HepG2 (cell line): Measurements from ENCODE around the gene SLC22A4. TPM values are rescaled to one million over a fixed set of nuclear protein-coding genes. Genes with fewer than 3 reads are reported as not detected.

Experiments used
- ATAC-seq: fragments of 200-7000 bp; cut with Tn5 transposase; 3 replicates; pipeline ENCODE4 v1.9.1; 2020; ENCODE audit warnings: mild to moderate bottlenecking, moderate library complexity
- BruUV-seq: library from RNA; stranded (reverse); fragments of 400-500 nt; replicated peaks from 2 replicates; lab custom pipeline; 2021; lab: Mats Ljungman, UMichigan
- CTCF ChIA-PET: fragments of 300-600 bp; formaldehyde crosslinking; extraction: SDS; loops from one replicate; lab custom pipeline; 2021; ENCODE audit warnings: low total read pairs, inconsistent platforms, low intra/inter-chr PET ratio; lab: Yijun Ruan, JAX
- POLR2A ChIA-PET: fragments of 350-600 bp; sonication (Branson Sonifier 250); formaldehyde crosslinking; loops from one replicate; lab custom pipeline; 2020; ENCODE audit warnings: antibody characterized with exemption, inconsistent platforms; lab: Yijun Ruan, JAX
- DNase-seq: peaks from one replicate; pipeline ENCODE4 v3.0.0-alpha.2; 2015; ENCODE audit warnings: low spot score
- FAIRE-seq: peaks from 3 replicates; lab custom pipeline; 2011; peaks lifted over from hg19 to GRCh38; lab: Jason Lieb, UNC
- H2AFZ ChIP-seq: one replicate; pipeline ENCODE4 v1.6.1; 2011; ENCODE audit warnings: low read length, inconsistent platforms
- H3K27ac ChIP-seq: fragments of 300-600 bp; 3 replicates; pipeline ENCODE4 v1.8.0; 2011; ENCODE audit warnings: mixed run types, mild to moderate bottlenecking, mixed read lengths, low read length, inconsistent platforms; ENCODE audit not compliant: insufficient read depth; ENCODE audit errors: extremely low read length
- H3K27me3 ChIP-seq, 2 experiments: fragments of 200-600 bp in 1 of 2; 2 replicates in 1 of 2; 3 replicates in 1 of 2; pipeline versions ENCODE4 v1.6.0 to v1.8.0; 2011; ENCODE audit warnings: low read length in 2 of 2, mild to moderate bottlenecking in 2 of 2, moderate library complexity in 2 of 2, inconsistent platforms in 1 of 2; ENCODE audit not compliant: insufficient read depth in 2 of 2, control insufficient read depth in 1 of 2
- H3K36me3 ChIP-seq, 2 experiments: fragments of 200-600 bp in 1 of 2; replicated peaks in 1 of 2; 2 replicates in 1 of 2; 3 replicates in 1 of 2; pipeline versions ENCODE4 v1.5.1 to v1.8.0; 2011; ENCODE audit warnings: low read length in 2 of 2, inconsistent platforms in 1 of 2; ENCODE audit not compliant: insufficient read depth in 2 of 2, control insufficient read depth in 1 of 2
- H3K4me1 ChIP-seq: 2 replicates; pipeline ENCODE4 v1.5.1; 2012; ENCODE audit warnings: low read length, inconsistent platforms; ENCODE audit not compliant: insufficient read depth
- H3K4me2 ChIP-seq: 2 replicates; pipeline ENCODE4 v1.6.0; 2011; ENCODE audit warnings: low read depth, low read length, inconsistent platforms
- H3K4me3 ChIP-seq, 3 experiments: fragments of 200-600 bp in 1 of 3; sonication (generic), shearing (Covaris generic) in 1 of 3; replicated peaks in 1 of 3; 2 replicates each; pipeline ENCODE4 v1.5.1; 2011 to 2016; ENCODE audit warnings: low read length in 3 of 3, inconsistent platforms in 2 of 3, low read depth in 2 of 3, mild to moderate bottlenecking in 2 of 3, control low read depth in 1 of 3, mixed read lengths in 1 of 3; ENCODE audit not compliant: insufficient read depth in 1 of 3
- H3K79me2 ChIP-seq: one replicate; pipeline ENCODE4 v1.6.1; 2011; ENCODE audit warnings: low read length, inconsistent platforms; ENCODE audit not compliant: insufficient read depth
- H3K9ac ChIP-seq: 2 replicates; pipeline ENCODE4 v1.6.0; 2011; ENCODE audit warnings: mild to moderate bottlenecking, low read depth, low read length, inconsistent platforms; ENCODE audit not compliant: insufficient read depth
- H3K9me3 ChIP-seq: 2 replicates; pipeline ENCODE4 v1.5.1; 2012; ENCODE audit warnings: mild to moderate bottlenecking, low read length
- H4K20me1 ChIP-seq: 2 replicates; pipeline ENCODE4 v1.6.0; 2011; ENCODE audit warnings: inconsistent platforms, mild to moderate bottlenecking, low read length, moderate library complexity; ENCODE audit not compliant: insufficient read depth
- KMT2B ChIP-seq: IDR thresholded peaks from 2 replicates; pipeline ENCODE4 v1.6.1; 2016; ENCODE audit warnings: missing genetic modification reagents, missing compliant biosample characterization
- MIER3 ChIP-seq: IDR thresholded peaks from 2 replicates; pipeline ENCODE4 v1.6.1; 2016; ENCODE audit warnings: missing compliant biosample characterization, borderline replicate concordance
- NFRKB ChIP-seq: fragments of 450-650 bp; IDR thresholded peaks from 2 replicates; pipeline ENCODE4 v1.6.1; 2017
- SOX13 ChIP-seq, 3 experiments: fragments of 450-650 bp in 1 of 3; sonication (generic) in 1 of 3; formaldehyde crosslinking in 1 of 3; IDR thresholded peaks in 2 of 3; conservative IDR thresholded peaks in 1 of 3; 2 replicates each; pipeline versions ENCODE4 v1.5.0 to v1.6.1; 2016 to 2020; ENCODE audit warnings: antibody characterized with exemption in 1 of 3, mild to moderate bottlenecking in 1 of 3, missing compliant biosample characterization in 1 of 3, missing genetic modification reagents in 1 of 3, moderate library complexity in 1 of 3
- TSC22D2 ChIP-seq: sonication (generic); formaldehyde crosslinking; IDR thresholded peaks from 2 replicates; pipeline ENCODE4 v1.5.1; 2020; ENCODE audit warnings: missing genetic modification reagents, mild to moderate bottlenecking, borderline replicate concordance
- ZBTB21 ChIP-seq: sonication (generic); formaldehyde crosslinking; IDR thresholded peaks from 2 replicates; pipeline ENCODE4 v1.4.0; 2020; ENCODE audit warnings: missing genetic modification reagents
- ZBTB8A ChIP-seq: sonication (generic); formaldehyde crosslinking; IDR thresholded peaks from 2 replicates; pipeline ENCODE4 v1.4.0; 2020; ENCODE audit warnings: mild to moderate bottlenecking, low read depth, missing genetic modification reagents, borderline replicate concordance
- ZNF343 ChIP-seq: sonication (generic); formaldehyde crosslinking; IDR thresholded peaks from 2 replicates; pipeline ENCODE4 v1.4.0; 2020; ENCODE audit warnings: mild to moderate bottlenecking, missing genetic modification reagents
- WGBS: methylation state at CpG from one replicate; pipeline ENCODE4 v1.1.6; 2017; ENCODE audit warnings: low lambda C conversion rate; 5-methylcytosine and 5-hydroxymethylcytosine counted together
- in situ Hi-C: cut with HindIII; loops from 2 replicates; pipeline ENCODE4 v1.10.0; 2017; ENCODE audit warnings: low pct_unique_long_range_greater_than_20kb; ENCODE audit not compliant: extremely low pct_ligation_motif_present
- intact Hi-C: fragments of 100-400 bp; cut with micrococcal nuclease; formaldehyde crosslinking; loops from one replicate; pipeline ENCODE4 v1.10.0; 2022; ENCODE audit not compliant: unreplicated experiment
- polyA plus RNA-seq, 8 experiments: library from polyadenylated mRNA; depleted of rRNA in 3 of 8; stranded (reverse) in 7 of 8; unstranded in 1 of 8; fragments of >200 nt; fragmentation: Illumina TruSeq in 4 of 8; extraction: Trizol in 4 of 8; gene quantifications; 2 replicates each; pipeline versions ENCODE4 v1.2.1 to v1.2.3, GENCODE V29; 2011 to 2016; ENCODE audit warnings: low read depth in 4 of 8, missing spikeins in 1 of 8, mixed read lengths in 1 of 8; ENCODE audit not compliant: insufficient read depth in 1 of 8
- total RNA-seq, 5 experiments: library from RNA; depleted of rRNA; stranded (reverse); fragments of >200 nt; fragmentation: Illumina TruSeq; extraction: Trizol; gene quantifications; 2 replicates each; pipeline ENCODE4 v1.2.3, GENCODE V29; 2016; ENCODE audit warnings: low read depth in 1 of 5
- TF ChIP-seq, protein P1 (sequence below): sonication (generic); formaldehyde crosslinking; IDR thresholded peaks from 2 replicates; pipeline ENCODE4 v1.5.0; 2020; ENCODE audit warnings: mild to moderate bottlenecking, missing genetic modification reagents, borderline replicate concordance

The SLC22A4 gene
- total and polyA plus RNA-seq, 2 of the 13 experiments (the other 11 are each of a cell fraction or from before 2014, with no cell fraction given), result 0.33 to 0.62 TPM

DNA sequence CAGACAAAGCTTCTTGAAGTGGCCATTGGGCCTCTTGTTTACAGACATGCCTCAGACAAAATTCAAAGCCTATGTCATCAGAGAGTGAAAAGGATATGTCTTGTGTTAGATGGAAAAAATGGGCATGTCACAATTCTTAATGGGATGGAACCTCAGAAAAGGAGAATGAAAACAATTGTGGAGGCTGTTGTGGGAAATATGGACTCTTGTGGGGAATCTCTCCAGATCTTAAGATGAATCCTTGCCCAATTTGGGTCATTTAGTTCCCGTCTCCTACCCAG, 94.8 kb downstream of the SLC22A4 start:
- FAIRE-seq, result no peak
- BruUV-seq, result no TSS peak
- no peak for TF ChIP-seq TSC22D2 (CRISPR knock-in tag)
- no peak for TF ChIP-seq ZNF343 (CRISPR knock-in tag)
- TF ChIP-seq KMT2B, result no peak
- TF ChIP-seq SOX13 (IDR thresholded peaks at IDR 0.05), result no peak
- no peak for TF ChIP-seq SOX13 (CRISPR knock-in tag; conservative IDR thresholded peaks at IDR 0.05 in 1 of 2, IDR thresholded peaks at IDR 0.05 in 1 of 2)
- no peak for TF ChIP-seq ZBTB8A (CRISPR knock-in tag)
- no peak for TF ChIP-seq MIER3 (CRISPR knock-in tag)
- TF ChIP-seq ZBTB21 (CRISPR knock-in tag), result no peak
- TF ChIP-seq NFRKB, result no peak
- TF ChIP-seq, protein P1, sequence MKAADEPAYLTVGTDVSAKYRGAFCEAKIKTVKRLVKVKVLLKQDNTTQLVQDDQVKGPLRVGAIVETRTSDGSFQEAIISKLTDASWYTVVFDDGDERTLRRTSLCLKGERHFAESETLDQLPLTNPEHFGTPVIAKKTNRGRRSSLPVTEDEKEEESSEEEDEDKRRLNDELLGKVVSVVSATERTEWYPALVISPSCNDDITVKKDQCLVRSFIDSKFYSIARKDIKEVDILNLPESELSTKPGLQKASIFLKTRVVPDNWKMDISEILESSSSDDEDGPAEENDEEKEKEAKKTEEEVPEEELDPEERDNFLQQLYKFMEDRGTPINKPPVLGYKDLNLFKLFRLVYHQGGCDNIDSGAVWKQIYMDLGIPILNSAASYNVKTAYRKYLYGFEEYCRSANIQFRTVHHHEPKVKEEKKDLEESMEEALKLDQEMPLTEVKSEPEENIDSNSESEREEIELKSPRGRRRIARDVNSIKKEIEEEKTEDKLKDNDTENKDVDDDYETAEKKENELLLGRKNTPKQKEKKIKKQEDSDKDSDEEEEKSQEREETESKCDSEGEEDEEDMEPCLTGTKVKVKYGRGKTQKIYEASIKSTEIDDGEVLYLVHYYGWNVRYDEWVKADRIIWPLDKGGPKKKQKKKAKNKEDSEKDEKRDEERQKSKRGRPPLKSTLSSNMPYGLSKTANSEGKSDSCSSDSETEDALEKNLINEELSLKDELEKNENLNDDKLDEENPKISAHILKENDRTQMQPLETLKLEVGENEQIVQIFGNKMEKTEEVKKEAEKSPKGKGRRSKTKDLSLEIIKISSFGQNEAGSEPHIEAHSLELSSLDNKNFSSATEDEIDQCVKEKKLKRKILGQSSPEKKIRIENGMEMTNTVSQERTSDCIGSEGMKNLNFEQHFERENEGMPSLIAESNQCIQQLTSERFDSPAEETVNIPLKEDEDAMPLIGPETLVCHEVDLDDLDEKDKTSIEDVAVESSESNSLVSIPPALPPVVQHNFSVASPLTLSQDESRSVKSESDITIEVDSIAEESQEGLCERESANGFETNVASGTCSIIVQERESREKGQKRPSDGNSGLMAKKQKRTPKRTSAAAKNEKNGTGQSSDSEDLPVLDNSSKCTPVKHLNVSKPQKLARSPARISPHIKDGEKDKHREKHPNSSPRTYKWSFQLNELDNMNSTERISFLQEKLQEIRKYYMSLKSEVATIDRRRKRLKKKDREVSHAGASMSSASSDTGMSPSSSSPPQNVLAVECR (CRISPR knock-in tag), result no peak
- H3K4me1 ChIP-seq, result peaks cover 37% of the 10 kb centered on the region
- CTCF ChIA-PET, result no interaction called here
- no peak overlapping the region for H3K4me3 ChIP-seq
- POLR2A ChIA-PET, result interaction anchor here (1.6 kb wide), 1 partner anchor 107 kb away, joined by 10 read pairs; no protein-coding TSS in a partner anchor
- no peaks in the 10 kb centered on the region for H3K9me3 ChIP-seq
- H3K27me3 ChIP-seq, result no peaks in the 10 kb centered on the region
- peaks cover 3 to 7% of the 10 kb centered on the region in 2 experiments for H3K36me3 ChIP-seq
- no peak overlapping the region for H3K4me2 ChIP-seq
- H4K20me1 ChIP-seq, result no peaks in the 10 kb centered on the region
- in situ Hi-C loops (loop anchor here (10.0 to 25.0 kb wide), 2 partner anchors 106 to 273 kb away; partner anchors contain the start of genes IL13, IL4 and IRF1), intact Hi-C loops (loop anchor here (5.0 kb wide), 1 partner anchor 288 kb away; no protein-coding TSS in a partner anchor)
- no peak overlapping the region for H3K9ac ChIP-seq
- DNase-seq, result no peak
- ATAC-seq, result no peak
- no peaks in the 10 kb centered on the region for H3K79me2 ChIP-seq
- WGBS, result 92% methylated on average over 1 of the region's 1 CpG
- no peak overlapping the region for H3K27ac ChIP-seq
- no peak overlapping the region for H2AFZ ChIP-seq
